DMS153 (cell line): ENCODE data around the gene MAPKAPK3.

Experiments used
- DNase-seq: peaks from one replicate; lab custom pipeline; 2025; lab: John Stamatoyannopoulos, UW

Gene MAPKAPK3

DNA sequence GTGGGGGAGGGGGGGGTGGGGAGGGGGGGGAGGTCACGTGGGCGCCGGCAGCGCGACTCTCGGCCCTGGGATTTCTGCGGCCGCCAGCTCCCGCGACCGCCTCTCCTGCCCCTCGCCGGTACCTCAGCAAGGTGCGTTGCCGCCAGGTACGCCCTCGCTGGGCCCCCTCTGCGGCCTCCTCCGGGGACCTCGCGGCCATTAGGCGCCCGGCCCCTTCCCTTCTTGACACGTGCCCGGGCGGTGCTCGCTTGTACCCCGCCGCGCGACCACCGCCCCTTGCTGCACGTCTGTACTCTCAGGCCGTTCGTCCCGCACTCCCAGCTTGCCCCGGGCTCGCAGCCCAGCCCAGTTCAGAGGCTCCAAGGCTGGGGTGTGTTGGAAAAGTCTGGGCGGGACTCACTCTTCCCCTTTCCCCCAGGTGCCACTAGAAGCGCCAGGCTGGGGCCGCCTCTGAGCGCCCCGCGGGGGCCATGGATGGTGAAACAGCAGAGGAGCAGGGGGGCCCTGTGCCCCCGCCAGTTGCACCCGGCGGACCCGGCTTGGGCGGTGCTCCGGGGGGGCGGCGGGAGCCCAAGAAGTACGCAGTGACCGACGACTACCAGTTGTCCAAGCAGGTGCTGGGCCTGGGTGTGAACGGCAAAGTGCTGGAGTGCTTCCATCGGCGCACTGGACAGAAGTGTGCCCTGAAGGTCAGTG lies at the start of gene MAPKAPK3:
Gene MAPKAPK3, plus strand, starts transcription at position 56 of the 696 bp plus-strand sequence. Its CDS starts 415 bp downstream, at position 471.
- no peak for DNase-seq

DNA sequence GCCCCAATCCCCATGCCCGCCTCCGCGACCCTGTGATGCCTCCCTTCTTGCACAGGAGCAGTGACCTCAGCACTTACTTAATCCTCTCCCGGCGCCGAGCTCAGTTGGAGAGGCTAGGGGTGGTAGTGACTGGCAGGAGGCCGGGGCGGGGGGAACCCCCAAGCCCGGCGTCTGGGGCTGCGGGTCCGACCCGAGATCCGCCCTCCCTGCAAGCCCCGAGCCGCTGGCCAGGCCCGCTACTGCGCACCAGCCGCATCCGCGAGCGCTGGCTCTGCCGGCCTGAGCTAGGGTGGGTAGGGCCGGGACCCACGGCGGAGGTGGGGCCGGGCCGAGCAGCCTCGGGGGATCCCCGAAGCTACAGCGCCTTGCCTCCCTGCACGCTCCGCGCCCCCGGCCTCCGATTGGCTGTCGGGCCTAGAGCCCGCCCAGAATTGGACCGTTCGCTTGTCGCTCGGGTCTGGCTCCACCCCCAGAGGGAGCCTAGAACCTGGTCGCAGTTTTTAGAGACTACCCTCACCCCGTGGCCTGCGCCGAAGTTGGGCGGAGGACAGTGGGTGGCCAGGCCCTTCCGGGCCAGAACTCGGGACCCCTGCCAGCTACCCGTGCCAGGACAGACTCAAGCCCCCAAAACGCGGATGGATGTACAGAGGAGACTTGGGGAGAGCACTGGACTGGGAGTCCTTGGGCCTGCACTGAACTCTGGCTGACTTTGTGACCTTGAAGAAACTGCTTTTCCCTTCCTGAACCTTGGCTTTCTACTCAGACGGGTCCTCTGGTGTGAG lies 49.4 kb upstream of the MAPKAPK3 start, which contains the start of gene C3orf18:
Gene C3orf18, minus strand, starts transcription at position 362 of the 782 bp plus-strand sequence. CDS start 2,048 bp downstream, outside the sequence.
- DNase-seq: peak; percentile 47

DNA sequence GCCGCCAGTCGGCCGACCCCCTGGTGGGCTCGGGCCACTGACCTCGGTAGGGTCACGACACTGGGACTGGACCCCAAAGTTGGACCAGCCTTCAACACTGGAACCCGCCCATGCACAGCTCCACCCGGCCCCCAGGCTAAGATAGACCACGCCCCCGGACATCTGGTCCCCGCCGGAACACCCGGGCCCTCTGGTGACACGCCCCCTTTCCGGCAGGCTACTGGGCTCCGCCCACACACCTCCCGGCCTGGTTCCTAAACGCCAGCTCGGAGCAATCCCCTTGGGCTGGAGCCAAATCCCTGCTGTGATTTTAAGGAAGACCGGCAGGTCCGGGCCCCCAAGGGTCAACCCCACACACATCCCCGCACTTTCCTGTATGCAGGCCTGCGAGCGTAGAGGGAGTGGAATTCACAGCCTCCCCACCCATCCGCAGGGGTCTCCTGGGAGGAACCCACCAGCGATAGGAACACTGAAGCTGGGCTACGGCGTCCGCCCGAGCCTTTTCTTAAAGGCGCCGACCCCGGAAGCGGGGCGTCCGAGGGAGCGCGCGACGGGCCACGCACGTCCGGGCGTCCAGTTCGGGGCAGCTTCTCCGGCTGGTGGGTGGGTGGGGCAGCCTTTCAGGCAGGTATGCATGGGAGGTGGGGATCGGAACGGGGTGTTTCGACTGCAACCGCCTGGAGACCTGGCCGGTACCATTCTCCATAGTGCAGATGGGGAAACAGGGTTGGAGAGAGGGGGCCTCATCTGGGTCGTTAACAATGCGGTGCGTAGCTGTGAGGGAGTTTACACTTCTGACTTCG lies 47.8 kb upstream of the MAPKAPK3 start, which contains the start of gene HEMK1:
Gene HEMK1, plus strand, starts transcription at position 576 of the 803 bp plus-strand sequence. CDS start 1,583 bp downstream, outside the sequence.
- DNase-seq: peak; percentile 44

DNA sequence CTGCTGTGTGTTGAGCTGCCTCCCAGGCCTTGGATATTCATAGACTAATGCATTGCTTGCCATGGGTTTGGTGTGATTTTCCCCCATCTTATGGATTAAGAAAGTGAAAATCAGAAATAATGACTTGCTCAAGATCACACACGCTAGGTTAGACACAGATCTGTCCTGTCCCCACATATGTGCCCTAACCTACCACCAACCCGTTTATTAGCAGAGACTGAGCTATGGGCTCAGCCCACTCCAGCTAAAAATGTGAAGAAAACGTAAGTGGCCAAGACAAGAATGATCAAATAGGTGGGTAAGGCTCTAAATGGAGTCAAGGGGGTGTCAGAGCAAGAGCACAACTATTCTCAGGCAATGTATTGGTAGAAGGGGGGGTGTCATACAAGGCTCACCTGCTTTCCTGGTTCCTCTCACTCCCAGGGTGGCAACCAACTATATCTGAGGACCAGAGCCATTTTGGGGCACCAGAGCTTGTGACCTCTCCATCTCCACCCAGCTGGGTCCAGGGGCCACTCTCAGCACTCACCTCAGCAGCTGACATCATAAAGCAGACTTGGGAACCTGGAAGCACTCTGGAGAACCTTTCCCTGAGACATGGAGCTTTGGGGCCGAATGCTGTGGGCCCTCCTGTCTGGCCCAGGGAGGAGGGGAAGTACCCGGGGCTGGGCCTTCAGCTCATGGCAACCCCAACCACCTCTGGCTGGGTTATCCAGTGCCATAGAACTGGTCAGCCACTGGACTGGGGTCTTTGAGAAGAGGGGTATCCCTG lies 46.3 kb upstream of the MAPKAPK3 start:
- no peak for DNase-seq

DNA sequence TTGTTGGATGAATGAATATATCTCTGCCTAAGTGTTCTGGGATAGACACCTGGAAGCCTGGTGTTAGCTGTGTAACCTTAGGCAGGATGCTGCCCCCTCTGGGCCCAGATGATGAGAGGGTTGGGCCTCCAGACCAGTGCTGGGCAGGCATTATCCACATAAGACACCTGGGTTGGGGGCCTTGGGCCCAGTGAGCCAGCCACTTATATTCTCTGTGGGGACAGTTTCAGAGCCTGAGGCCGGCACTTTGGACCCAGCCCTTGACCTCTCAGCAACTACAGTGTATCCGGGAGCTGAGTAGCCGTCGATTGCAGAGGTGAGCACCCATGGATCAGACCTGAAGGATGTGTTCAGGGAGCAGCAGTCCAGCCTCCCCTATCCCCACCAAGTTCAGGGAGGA lies 45.5 kb upstream of the MAPKAPK3 start:
- no peak for DNase-seq

DNA sequence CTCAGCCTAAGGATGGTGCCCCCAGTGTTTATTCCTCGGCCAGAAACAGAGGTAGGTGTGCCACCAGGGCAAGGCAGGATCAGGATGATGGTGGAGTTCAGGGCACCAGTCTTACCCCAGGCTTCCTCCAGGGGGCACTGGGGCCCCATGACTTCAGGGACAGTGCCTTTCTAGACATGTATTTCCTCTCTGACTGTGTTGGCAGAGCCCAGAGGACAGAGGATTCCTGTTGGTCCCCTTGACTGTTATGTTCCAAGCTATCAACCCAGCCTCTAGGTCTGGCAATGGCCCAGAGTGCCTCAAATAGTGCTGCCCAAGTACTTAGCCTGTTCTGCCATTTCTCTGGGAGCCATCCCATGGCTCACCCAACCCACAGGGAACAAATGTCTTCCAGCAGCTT lies 44.8 kb upstream of the MAPKAPK3 start:
- no peak for DNase-seq

DNA sequence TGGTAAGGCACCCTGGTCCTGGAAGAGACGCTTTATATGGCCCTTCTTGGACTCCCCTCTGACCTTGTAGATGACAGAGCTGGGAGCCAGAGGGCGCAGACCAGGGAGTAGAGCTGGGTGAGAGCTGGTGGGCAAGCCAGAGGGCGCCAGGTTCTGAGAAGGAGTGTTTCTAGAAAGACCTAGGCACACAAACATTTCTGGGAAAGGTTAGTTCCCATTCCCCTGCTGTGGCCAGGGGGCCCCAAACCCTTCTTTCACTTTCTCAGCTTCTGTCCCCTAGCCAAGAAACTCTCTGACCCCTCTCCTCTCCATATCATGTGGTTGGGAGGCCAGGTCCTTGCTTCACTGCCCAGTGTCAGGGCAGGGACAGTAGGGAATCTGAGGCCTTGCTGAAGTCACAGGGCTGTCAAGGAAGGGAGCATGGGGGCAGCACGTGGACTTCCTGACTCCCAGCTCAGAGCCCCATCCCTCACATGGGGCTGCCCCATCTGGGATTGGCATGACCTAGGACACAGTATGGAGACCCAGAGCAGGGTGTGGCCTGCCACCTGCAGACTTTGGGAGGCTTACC lies 44.1 kb upstream of the MAPKAPK3 start:
- no peak for DNase-seq

DNA sequence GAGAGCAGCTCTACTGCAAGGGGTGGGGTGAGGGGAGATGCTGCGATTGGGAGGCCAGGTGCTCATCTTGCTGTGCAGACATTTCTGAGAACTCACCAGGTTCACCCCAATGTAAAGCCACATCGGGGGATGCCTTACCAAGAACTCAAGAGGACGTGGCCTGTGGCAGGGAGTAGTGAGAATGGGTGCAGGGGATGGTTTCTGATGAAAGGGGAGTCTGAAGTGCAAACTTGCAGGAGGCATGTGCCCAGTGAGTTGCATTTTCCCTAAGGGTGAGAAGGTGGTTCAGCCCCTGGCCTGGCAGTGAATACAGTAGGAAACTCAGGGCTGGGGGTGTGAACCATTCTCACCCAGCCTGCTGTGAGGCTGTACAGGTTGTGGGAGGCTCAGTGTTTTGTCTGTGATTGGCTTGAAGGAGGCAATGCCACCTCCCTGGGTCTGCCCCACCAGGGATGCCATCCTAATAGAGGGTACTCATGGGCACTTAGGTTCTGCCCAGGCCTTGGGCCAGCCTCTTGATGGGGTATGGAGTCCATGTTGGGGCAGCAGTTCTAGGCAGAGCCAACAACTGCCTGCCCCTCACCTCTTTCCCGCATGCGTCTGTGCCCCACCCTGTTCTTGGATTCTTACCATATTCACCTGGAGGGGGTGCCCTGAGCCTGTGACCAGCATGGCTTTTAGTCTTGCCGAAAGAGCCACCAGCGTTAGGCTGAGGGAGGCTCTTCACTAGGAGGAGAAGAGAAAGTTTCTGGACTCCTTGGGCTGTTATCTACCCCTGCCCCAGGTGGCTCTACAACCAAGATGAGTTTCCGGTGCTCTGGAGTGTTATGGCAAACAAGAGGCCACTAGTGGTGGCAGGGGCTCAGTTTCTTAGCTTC lies 43.1 kb upstream of the MAPKAPK3 start:
- no peak for DNase-seq

DNA sequence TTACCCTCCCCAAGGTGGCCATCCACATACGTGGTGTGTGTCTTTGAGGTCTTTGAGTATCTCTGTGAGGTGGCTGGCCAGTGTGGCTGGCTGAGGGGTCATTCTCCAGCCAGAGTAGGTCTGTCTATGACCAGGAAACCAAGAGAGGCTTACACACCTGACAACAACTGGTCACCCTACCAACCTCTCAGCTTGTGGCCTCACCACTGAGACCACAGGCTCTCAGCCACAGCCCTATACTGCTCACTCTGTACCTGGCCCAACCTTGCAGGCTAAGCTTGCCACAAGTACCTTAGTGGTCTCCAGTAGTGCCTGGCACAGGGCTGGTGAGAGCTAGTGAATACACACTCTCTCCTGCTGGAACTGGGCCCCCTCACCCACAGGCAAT lies 42.5 kb upstream of the MAPKAPK3 start:
- DNase-seq: no peak

DNA sequence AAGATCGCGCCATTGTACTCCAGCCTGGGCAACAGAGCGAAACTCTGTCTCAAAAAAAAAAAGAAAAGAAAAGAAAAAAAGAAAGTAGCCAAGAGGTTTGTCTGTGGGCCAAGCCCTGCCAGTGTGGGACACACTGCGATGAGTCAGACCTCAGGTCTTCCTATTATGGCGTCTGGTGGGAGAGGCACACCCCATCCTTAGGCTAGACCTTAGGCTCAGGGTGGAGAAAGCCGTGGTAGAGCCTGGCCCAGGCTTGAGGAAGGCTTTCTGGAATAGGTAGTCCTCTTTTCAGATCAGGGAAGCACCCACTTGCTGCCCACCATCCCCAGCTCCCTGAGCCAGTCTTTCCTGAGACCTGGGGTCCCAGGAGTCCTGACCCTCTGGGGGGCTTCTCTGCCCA lies 41.6 kb upstream of the MAPKAPK3 start:
- no peak for DNase-seq

DNA sequence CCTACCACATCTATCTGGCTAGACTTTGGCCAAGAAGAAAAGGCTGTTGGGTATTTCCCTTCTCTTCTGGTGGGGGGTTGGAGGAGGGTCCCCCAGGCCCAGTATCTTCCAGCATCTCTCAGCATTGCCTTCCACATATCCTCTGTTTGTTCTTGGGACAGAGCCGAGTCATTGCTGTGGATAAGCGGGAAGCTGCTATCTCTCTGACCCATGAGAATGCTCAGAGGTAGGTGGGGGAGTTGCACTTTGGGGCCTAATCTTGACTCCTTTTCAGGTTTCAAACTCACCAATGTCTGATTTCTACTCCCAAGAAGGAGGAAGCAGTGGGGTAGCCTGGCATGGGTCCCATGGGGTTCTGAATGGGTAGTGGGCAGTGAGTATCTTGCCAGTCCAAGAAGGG lies 39.6 kb upstream of the MAPKAPK3 start:
- DNase-seq: no peak

DNA sequence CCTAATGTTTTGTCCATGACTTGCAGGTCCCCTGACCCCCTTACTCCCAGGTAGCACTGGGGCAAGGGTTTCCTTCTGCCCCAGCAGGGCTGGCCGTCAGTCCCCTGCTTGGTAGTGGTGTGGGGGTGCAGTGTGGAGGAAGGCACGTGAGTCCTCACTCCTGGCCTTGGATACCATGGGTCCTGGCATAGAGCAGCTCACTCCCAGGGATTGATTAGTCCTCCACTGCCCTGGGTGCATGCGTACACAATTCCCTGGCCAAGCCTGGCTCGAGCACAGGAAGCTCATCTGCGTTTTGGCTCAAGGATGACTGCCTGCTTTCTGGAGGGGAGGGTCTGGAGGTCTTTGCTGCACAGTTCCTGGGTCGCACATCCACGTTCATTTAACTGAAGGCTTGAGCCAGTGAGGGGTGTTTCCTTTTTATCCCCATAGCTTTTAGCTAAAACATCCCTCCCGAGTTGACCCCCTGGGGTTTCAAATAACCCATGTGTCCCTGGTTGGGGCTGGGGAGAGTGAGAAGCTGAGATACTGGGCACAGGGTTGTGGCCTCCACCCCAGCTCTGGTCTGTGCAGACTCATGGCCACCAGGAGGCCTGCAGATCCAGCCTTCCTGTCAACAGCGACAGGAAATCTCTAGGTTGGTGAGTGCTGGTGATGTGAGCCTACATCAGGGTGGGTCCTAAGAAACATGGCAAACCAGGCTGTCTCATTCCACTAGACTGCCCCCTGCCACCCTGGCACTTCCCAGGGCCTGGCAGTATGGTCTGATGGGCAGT lies 36.1 kb upstream of the MAPKAPK3 start:
- no peak for DNase-seq

DNA sequence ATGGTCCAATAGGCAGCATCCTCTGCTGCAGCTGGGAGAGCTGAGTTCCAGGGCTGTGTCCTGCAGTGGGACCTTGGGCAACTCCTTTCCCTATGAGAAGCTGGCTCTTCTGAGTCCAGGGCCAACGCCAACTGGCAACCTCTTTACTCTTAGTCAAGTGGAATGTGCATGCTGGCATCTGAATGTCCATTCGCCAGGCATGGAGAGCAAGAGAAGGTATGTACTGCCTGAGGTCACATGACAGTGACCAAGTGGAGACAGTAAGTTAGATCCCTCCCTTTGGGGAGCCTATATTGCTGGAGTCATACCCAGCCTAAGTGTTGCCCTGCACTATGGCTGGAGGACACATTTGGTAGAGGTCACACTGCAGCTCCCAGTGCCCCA lies 35.5 kb upstream of the MAPKAPK3 start:
- no peak for DNase-seq

DNA sequence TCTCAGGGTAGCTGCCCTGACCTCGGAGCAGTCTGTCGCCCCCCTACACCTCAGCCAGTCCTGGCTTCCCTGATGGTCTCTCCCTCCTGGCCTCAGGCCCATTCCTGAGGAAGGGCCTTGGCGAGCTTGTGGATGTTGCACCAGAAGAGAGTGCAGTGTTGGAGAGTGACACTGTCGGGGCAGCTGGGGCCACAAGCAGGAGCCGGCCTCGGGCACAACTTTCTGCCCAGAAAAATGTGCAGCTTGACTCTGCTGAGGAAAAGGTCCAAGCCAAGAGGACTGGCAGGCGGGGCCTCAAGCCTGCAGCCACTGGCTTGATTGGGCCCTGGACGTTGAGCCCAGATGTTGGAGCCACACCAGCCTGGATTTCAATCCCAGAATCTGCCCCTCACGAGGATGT lies 34.9 kb upstream of the MAPKAPK3 start:
- DNase-seq: no peak

DNA sequence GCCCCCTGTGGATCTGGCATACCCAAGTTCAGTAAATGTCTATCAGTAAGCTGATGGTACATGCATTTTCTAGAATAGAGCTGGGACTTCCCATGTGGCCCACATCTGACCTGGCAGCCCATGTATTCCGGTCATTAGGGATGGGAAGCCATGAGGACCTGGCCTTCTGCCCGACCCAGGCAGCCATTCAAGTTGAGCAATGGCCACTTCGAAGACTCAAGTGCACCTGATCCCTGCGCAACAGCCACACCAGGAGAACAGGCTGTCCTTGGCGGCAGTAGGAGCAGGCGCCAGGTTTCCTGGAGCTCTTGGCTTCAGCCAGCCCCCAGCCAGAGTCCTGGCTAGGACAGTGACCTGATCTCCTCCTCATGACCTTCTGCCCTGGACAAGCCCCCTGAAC lies 33.1 kb upstream of the MAPKAPK3 start:
- DNase-seq: no peak

DNA sequence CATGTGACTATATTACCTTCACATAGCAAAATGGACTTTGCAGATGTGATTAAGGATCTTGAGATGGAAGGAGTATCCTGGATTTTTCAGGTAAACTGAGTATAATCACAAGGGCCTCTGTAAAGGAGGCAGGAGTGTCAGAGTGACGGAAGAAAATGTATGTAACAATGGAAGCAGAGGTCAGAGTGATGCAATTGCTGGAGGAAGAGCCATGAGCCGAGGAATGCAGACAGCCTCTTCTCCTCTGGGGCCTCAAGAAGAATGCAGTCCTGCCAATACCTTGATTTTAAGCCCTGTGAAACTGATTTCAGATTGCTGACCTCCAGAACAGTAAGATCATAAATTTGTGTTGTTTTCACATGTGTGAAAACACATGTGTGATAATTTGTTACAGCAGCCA lies 32.6 kb upstream of the MAPKAPK3 start:
- no peak for DNase-seq

DNA sequence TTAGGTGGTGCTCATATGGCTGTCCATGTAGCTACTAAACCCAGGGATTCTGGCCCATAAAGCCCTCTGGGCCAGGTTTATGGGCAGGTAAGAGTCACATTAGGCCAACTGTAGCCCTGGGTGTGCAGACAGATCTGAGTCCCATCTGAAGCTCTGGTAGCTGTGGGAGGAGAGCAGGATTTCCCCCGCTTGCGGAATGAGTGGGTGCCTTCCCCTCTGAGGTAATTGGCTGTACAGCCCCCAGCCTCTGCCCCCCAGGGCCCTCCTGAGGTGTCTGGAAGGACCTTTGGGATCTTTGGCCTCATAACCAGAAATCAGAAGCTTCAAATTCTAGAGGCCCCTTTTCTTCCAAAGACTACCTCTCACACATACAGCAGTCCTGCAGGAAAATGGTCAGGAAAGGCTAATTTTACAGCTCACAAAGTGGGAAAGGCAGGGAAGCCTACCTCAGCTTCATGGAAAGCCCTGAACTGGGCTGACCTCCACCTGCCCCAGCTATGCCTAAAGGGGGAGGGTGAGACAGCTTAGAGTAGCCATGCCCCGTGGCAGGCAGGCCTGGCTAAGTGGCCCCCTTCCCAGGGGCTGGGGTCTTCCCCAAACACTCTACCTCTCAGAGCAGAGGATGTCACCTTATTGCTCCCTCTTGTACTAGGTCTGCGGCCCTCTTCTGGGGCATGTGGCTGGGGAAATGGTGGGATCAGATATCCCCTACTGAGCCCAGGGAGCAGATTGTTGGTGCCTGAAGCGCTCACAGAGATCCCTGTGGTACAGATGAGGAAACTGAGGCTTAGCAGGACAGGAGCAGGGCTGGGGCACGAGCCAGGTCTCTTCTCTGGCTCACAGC lies 30.8 kb upstream of the MAPKAPK3 start:
- no peak for DNase-seq

DNA sequence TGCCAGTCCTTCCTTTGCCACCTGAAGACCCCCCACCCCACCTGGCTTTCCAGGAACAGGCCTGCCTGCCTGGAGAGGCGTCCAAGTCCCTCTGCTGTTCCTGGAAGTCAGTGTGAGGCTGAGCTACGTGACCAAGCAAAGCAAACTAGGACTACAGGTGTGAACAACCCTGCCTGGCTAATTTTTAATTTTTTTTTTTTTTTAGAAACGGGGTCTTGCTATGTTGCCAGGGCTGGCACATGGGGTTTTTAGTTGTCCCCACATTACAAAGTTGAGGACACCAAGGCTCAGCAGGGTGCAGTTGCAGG lies 30.2 kb upstream of the MAPKAPK3 start:
- no peak for DNase-seq

DNA sequence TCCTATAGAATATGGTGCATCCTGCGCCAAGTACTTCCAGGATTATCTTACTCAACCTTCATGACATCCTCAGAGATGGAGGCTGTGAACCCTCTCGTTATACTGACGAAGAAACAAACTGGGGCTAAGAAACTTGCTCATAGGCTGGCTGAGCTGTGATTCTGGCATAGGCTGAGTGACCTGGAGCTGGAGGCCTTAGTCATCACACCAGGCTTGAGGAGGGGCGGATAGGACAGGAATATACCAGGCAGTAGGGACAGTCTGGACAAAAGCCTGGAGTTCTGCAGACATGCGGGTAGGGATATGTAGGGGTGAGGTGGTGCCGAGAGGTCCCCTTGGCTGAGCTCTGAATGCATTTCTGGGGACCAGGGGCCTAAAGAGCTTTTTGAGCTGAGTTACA lies 29.6 kb upstream of the MAPKAPK3 start:
- DNase-seq: no peak
